Chondrocyte (in vitro differentiated cells): ENCODE measurements around the gene ZSCAN20. TPM values are rescaled to one million over a fixed set of nuclear protein-coding genes. Genes with fewer than 3 reads are reported as not detected.

Source experiments
- DNase-seq: peaks from one replicate; pipeline ENCODE4 v3.0.0; 2021; ENCODE audit warnings: mixed read lengths, low spot score
- H3K27ac Mint-ChIP-seq: one replicate; pipeline ENCODE4 v1.8.0; 2021; ENCODE audit warnings: mild to moderate bottlenecking, moderate library complexity, mixed read lengths; ENCODE audit not compliant: unreplicated experiment
- H3K27me3 Mint-ChIP-seq: 2 replicates; pipeline ENCODE4 v1.8.0; 2021; ENCODE audit warnings: low read depth, mixed read lengths
- H3K36me3 Mint-ChIP-seq: 2 replicates; pipeline ENCODE4 v1.8.0; 2021; ENCODE audit warnings: low read depth, mixed read lengths
- H3K4me1 Mint-ChIP-seq: 2 replicates; pipeline ENCODE4 v1.8.0; 2021; ENCODE audit warnings: low read depth, mild to moderate bottlenecking, mixed read lengths
- H3K4me3 Mint-ChIP-seq: one replicate; pipeline ENCODE4 v1.8.0; 2021; ENCODE audit warnings: mild to moderate bottlenecking, moderate library complexity, mixed read lengths; ENCODE audit not compliant: unreplicated experiment
- H3K9me3 Mint-ChIP-seq: 2 replicates; pipeline ENCODE4 v1.8.0; 2021; ENCODE audit warnings: low read depth, mixed read lengths
- CTCF ChIP-seq: fragments of 200-600 bp; sonication (generic); IDR thresholded peaks from 2 replicates; pipeline ENCODE4 v1.5.0; 2021; ENCODE audit warnings: antibody characterized with exemption, mild to moderate bottlenecking, moderate library complexity
- long read RNA-seq: library from polyadenylated mRNA; stranded (forward); transcript quantifications from one replicate; pipeline ENCODE4 v2.0.0, GENCODE V29; 2021
- total RNA-seq: library from RNA; stranded (reverse); gene quantifications from 3 replicates; pipeline ENCODE4 v1.2.1, GENCODE V29; 2021

The ZSCAN20 gene
- 4.4 to 5.9 TPM (median 5.4 TPM) in 3 replicates for total RNA-seq
- long read RNA-seq, partial matches to known transcripts = 0 of 2 reads
- long read RNA-seq, other reads (novel, unspliced or antisense) = 2 of 2 reads

DNA sequence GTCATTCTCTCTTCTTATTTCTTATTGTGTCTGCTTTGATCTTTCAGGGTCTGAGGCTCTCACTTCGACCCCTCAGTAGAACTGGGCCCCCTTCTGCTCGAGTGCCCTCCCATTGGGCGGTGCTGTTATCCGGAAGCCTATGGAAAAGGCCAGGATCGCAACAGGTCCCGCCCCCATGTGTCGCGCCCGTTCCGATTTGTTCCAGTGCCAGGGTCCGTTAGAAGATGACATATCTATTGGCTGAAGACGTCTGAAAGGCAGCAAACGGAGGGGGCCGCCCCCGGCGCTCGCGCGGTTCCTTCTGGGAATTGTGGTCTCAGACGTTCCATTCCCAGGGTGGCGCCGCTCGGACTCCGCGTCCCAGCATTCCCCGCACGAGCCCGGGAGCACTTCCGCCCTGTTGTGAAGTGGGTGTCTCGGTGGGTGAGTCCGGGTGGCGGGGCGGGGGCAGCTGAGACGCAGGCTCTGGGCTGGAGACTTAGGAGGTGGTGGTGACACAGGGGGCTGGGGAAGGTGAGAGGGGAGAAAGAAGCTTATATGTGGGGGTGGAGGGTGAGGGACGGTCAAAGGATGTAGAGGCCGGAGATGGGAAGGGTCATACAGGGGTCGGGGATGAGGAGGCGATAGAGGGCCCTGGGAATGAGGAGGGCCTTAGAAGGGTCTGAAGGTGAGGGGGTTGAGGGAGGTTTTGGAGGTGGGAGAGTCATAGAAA, at the start of gene ZSCAN20:
Gene ZSCAN20, plus strand, starts transcription at position 377 of the 712 bp plus-strand sequence. CDS start 6,644 bp downstream, outside the sequence.
- TF ChIP-seq CTCF = no peak
- H3K9me3 Mint-ChIP-seq = no peaks in the 10 kb centered on the region
- H3K27me3 Mint-ChIP-seq = no peaks in the 10 kb centered on the region
- peak within 1 kb of the TSS; percentile 89 for H3K27ac Mint-ChIP-seq
- no peaks in the 10 kb centered on the region for H3K36me3 Mint-ChIP-seq
- H3K4me1 Mint-ChIP-seq = peaks cover 35% of the 10 kb centered on the region
- peak within 1 kb of the TSS; percentile 88 for H3K4me3 Mint-ChIP-seq
- peak; percentile 98 for DNase-seq

DNA sequence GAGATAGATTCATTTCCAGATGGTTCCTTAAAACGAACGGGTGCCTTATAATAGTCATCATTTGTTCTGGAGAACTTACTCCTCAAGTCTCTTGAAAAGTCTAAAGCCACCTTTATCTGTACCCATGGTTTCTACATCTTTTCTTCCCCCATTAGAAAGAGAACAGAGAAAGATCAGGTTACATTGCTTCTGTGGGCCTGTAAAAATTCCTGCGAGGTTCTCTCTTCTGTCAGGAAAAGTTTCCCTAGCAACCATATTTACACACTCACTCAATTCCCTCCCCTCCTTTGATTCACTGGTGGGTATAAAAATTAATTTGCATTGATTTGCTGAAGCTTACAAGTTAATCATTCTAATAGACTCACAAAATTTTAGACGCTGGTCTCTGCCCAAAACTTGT, 48.2 kb upstream of the ZSCAN20 start:
- H3K4me3 Mint-ChIP-seq = no peak overlapping the region
- TF ChIP-seq CTCF = no peak
- H3K4me1 Mint-ChIP-seq = peaks cover 16% of the 10 kb centered on the region
- no peak overlapping the region for H3K27ac Mint-ChIP-seq
- no peak for DNase-seq
- H3K9me3 Mint-ChIP-seq = no peaks in the 10 kb centered on the region
- peaks cover 1% of the 10 kb centered on the region for H3K36me3 Mint-ChIP-seq
- H3K27me3 Mint-ChIP-seq = no peaks in the 10 kb centered on the region

DNA sequence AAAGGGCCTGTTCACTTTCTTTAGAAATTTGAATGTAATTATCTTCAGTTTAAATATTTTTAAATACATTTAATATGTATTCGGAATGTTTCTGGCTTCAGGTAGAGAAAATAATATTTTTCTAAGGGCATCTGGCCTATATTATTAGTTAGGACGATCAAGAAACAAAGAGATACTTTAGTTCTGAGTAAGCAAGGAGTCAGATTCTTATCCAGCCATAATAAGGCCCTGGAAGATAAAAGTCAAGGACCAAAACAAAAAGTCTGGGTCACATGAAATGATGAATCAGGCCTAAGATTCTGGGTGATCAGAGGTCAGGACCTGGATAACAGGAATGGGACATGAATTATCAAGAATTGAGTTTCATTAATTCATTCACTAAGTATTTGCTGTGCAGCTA, 47.8 kb upstream of the ZSCAN20 start:
- DNase-seq = no peak
- Mint-ChIP-seq H3K27ac (no peak overlapping the region), H3K36me3 (peaks cover 1% of the 10 kb centered on the region), H3K9me3 (no peaks in the 10 kb centered on the region), H3K4me3 (no peak overlapping the region), H3K4me1 (peaks cover 16% of the 10 kb centered on the region), H3K27me3 (no peaks in the 10 kb centered on the region)
- TF ChIP-seq CTCF = no peak

DNA sequence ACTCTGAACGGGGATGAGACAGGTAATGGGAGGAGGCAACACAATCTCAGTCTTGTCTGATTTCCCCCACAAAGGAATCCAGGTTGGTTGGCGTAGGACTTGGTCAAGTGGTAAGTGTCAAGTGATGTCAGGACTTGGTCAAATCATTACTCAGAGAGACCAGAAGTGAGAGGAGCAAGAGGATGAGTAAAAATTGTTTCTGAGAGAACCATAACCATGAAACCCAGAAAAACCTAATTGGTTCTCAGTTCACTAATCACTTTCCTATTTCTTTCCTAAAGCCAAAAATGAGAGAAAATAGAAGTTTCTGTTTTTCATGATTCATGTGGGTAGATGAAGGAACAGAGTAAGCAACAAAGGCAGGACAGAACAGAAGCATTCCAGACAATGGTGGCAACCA, 46.5 kb upstream of the ZSCAN20 start:
- Mint-ChIP-seq H3K4me1 (peaks cover 14% of the 10 kb centered on the region), H3K27me3 (no peaks in the 10 kb centered on the region), H3K36me3 (peaks cover 1% of the 10 kb centered on the region), H3K27ac (no peak overlapping the region), H3K4me3 (no peak overlapping the region), H3K9me3 (no peaks in the 10 kb centered on the region)
- TF ChIP-seq CTCF = no peak
- DNase-seq = no peak

DNA sequence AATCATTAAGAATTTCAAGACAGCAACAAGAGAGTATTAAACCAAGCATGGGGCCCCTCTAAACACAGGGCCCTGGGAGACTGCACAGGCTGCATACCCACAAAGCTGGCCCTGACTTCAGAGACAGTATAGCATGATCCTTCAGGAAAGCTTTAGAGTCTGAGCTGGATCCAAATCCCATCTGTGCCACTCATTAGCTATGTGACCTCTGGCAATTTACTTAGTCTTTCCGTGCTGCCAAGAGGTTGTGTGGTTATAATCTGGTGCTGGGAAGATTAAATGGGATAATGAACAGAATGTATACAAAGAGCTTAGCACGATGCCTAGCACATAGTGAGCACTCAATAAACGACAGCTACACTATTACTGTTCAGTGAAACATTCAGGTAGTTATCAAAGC, 45.5 kb upstream of the ZSCAN20 start:
- Mint-ChIP-seq H3K9me3 (no peaks in the 10 kb centered on the region), H3K36me3 (peaks cover 1% of the 10 kb centered on the region), H3K27me3 (no peaks in the 10 kb centered on the region), H3K4me3 (no peak overlapping the region), H3K4me1 (peaks cover 7% of the 10 kb centered on the region), H3K27ac (no peak overlapping the region)
- DNase-seq = no peak
- no peak for TF ChIP-seq CTCF
